B cell (primary cell): ENCODE results near the gene CTNS. TPM values are rescaled to one million over a fixed set of nuclear protein-coding genes. Genes with fewer than 3 reads are reported as not detected.
A peak's percentile ranks its signal among the peaks of the same experiment; 100 is the strongest.

Source experiments
- ATAC-seq: fragments of 200-7000 bp; cut with Tn5 transposase; one replicate; pipeline ENCODE4 v1.10.0; 2021; ENCODE audit warnings: low read depth, mild to moderate bottlenecking, moderate number of reproducible peaks, moderate library complexity
- CTCF ChIA-PET: fragments of 350-600 bp; sonication (Branson Sonifier 250); formaldehyde crosslinking; loops from one replicate; lab custom pipeline; 2021; ENCODE audit warnings: antibody characterized with exemption, inconsistent platforms; lab: Charles Lee
- POLR2A ChIA-PET: fragments of 350-600 bp; sonication (Branson Sonifier 250); formaldehyde crosslinking; loops from one replicate; lab custom pipeline; 2021; ENCODE audit warnings: antibody characterized with exemption; lab: Charles Lee
- DNase-seq: peaks from one replicate; pipeline ENCODE4 v3.0.0; 2013
- H2AFZ ChIP-seq: 2 replicates; pipeline ENCODE4 v1.6.1; 2012; ENCODE audit warnings: mild to moderate bottlenecking, low read depth, low read length; ENCODE audit not compliant: insufficient read depth, poor library complexity, severe bottlenecking
- H3K27ac ChIP-seq, 2 donors: 1 replicate in 1 of 2; 2 replicates in 1 of 2; pipeline ENCODE4 v1.5.1; 2012 to 2013; ENCODE audit warnings: low read length in 2 of 2, mild to moderate bottlenecking in 2 of 2, moderate library complexity in 1 of 2
- H3K27me3 ChIP-seq, 4 experiments: fragments of 200-600 bp in 1 of 4; sonication (generic) in 1 of 4; replicated peaks in 1 of 4; 1 replicate in 2 of 4; 2 replicates in 2 of 4; pipeline versions ENCODE4 v1.6.1 to v1.7.0; 2013 to 2016; ENCODE audit warnings: low read length in 3 of 4, mild to moderate bottlenecking in 2 of 4, mixed read lengths in 1 of 4, moderate library complexity in 1 of 4; ENCODE audit not compliant: insufficient read depth in 4 of 4, control insufficient read depth in 3 of 4; ENCODE audit errors: control extremely low read depth in 1 of 4
- H3K36me3 ChIP-seq, 2 experiments: replicated peaks in 1 of 2; 1 replicate in 1 of 2; 2 replicates in 1 of 2; pipeline versions ENCODE4 v1.6.1 to v1.7.1; 2013; ENCODE audit warnings: low read length in 1 of 2; ENCODE audit not compliant: insufficient read depth in 2 of 2, control insufficient read depth in 1 of 2; ENCODE audit errors: control extremely low read depth in 1 of 2, extremely low read depth in 1 of 2
- H3K4me1 ChIP-seq, 2 donors: fragments of 200-600 bp in 1 of 2; sonication (generic) in 1 of 2; 1 replicate in 1 of 2; 2 replicates in 1 of 2; pipeline versions ENCODE4 v1.5.1 to v1.6.1; 2013 to 2017; ENCODE audit warnings: low read length in 2 of 2; ENCODE audit not compliant: control insufficient read depth in 2 of 2, insufficient read depth in 2 of 2
- H3K4me2 ChIP-seq: replicated peaks from 2 replicates; pipeline ENCODE3; 2012; ENCODE audit warnings: mild to moderate bottlenecking, low read depth, low read length; ENCODE audit not compliant: poor library complexity, severe bottlenecking
- H3K4me3 ChIP-seq, 5 experiments: fragments of 200-600 bp in 1 of 5; sonication (generic) in 1 of 5; 1 replicate in 3 of 5; 2 replicates in 2 of 5; pipeline versions ENCODE4 v1.5.1 to v1.7.0; 2011 to 2016; ENCODE audit warnings: low read length in 4 of 5, mild to moderate bottlenecking in 4 of 5, low read depth in 2 of 5, control low read depth in 1 of 5, moderate library complexity in 1 of 5; ENCODE audit not compliant: insufficient read depth in 1 of 5; ENCODE audit errors: control extremely low read depth in 1 of 5, extremely low read depth in 1 of 5
- H3K79me2 ChIP-seq: fragments of 200-600 bp; sonication (generic); one replicate; pipeline ENCODE4 v1.6.0; 2016; ENCODE audit warnings: low read length; ENCODE audit not compliant: control insufficient read depth, insufficient read depth
- H3K9ac ChIP-seq: fragments of 200-600 bp; sonication (generic); 2 replicates; pipeline ENCODE4 v1.6.1; 2017; ENCODE audit warnings: mild to moderate bottlenecking, low read length, moderate library complexity
- H3K9me3 ChIP-seq, 3 donors: one replicate each; pipeline versions ENCODE4 v1.6.1 to v1.7.1; 2013; ENCODE audit warnings: low read length in 2 of 3; ENCODE audit not compliant: control insufficient read depth in 2 of 3, insufficient read depth in 1 of 3; ENCODE audit errors: control extremely low read depth in 1 of 3
- H4K20me1 ChIP-seq: 2 replicates; pipeline ENCODE4 v1.6.0; 2012; ENCODE audit warnings: mild to moderate bottlenecking, low read length; ENCODE audit not compliant: insufficient read depth, control insufficient read depth, poor library complexity, severe bottlenecking
- H3K27ac Mint-ChIP-seq: one replicate; pipeline ENCODE4 v1.8.0; 2021; ENCODE audit warnings: mixed read lengths
- H3K27me3 Mint-ChIP-seq: one replicate; pipeline ENCODE4 v1.8.0; 2021; ENCODE audit warnings: mixed read lengths
- H3K4me1 Mint-ChIP-seq: one replicate; pipeline ENCODE4 v1.8.0; 2021; ENCODE audit warnings: mixed read lengths
- H3K4me3 Mint-ChIP-seq: one replicate; pipeline ENCODE4 v1.8.0; 2021; ENCODE audit warnings: mixed read lengths
- H3K9me3 Mint-ChIP-seq: one replicate; pipeline ENCODE4 v1.8.0; 2022; ENCODE audit warnings: mixed read lengths; ENCODE audit not compliant: insufficient read depth
- CTCF ChIP-seq: fragments of 200-600 bp; IDR thresholded peaks from one replicate; pipeline ENCODE4 v1.8.0; 2022; ENCODE audit warnings: antibody characterized with exemption, mild to moderate bottlenecking
- EZH2 ChIP-seq: IDR thresholded peaks from 2 replicates; pipeline ENCODE4 v1.6.1; 2012; ENCODE audit warnings: borderline replicate concordance, low read depth, mild to moderate bottlenecking, moderate library complexity, low read length; ENCODE audit not compliant: insufficient read depth, poor library complexity, severe bottlenecking
- WGBS: methylation state at CpG from one replicate; pipeline ENCODE4 v1.1.5; 2013; ENCODE audit warnings: missing lambda C conversion rate; ENCODE audit not compliant: insufficient coverage; 5-methylcytosine and 5-hydroxymethylcytosine counted together
- intact Hi-C: fragments of 100-400 bp; cut with micrococcal nuclease; formaldehyde crosslinking; loops from one replicate; pipeline ENCODE4 v1.10.0; 2022
- polyA plus RNA-seq: library from polyadenylated mRNA; depleted of rRNA; stranded (reverse); fragments of >200 nt; gene quantifications from 2 replicates; pipeline ENCODE4 v1.2.3, GENCODE V29; 2012
- total RNA-seq, 2 donors: library from RNA; stranded (reverse); fragments of 120-200 nt in 1 of 2; gene quantifications; 1 replicate in 1 of 2; 2 replicates in 1 of 2; pipeline versions ENCODE4 v1.2.3 to v1.2.4, GENCODE V29; 2013 to 2022

The CTNS gene
- total and polyA plus RNA-seq, 2 donors (not counting 1 experiment from before 2014, with no cell fraction given) = 11.6 to 24.7 TPM

GRCh38 chr17:3641717-3642486, 5.3 kb downstream of the CTNS start:
- H3K9me3 Mint-ChIP-seq = no peaks in the 10 kb centered on the region
- Histone ChIP-seq H3K4me2 (no peak overlapping the region), H2AFZ (no peak overlapping the region), H3K27me3 (no peaks in the 10 kb centered on the region), H3K36me3 (no peaks in the 10 kb centered on the region), H3K79me2 (peaks cover 16% of the 10 kb centered on the region), H4K20me1 (no peaks in the 10 kb centered on the region), H3K4me1 (peaks cover 19 to 28% of the 10 kb centered on the region in 2 donors), H3K9ac (no peak overlapping the region), H3K27ac (no peak overlapping the region), H3K4me3 (no peak overlapping the region), H3K9me3 (no peaks in the 10 kb centered on the region)
- H3K27me3 Mint-ChIP-seq = no peaks in the 10 kb centered on the region
- TF ChIP-seq CTCF (no peak), EZH2 (no peak)
- 97% methylated on average over 5 of the region's 19 CpGs for WGBS
- no peak for ATAC-seq
- intact Hi-C loops = no loop called here
- no peak overlapping the region for H3K4me3 Mint-ChIP-seq
- peaks cover 33% of the 10 kb centered on the region for H3K4me1 Mint-ChIP-seq
- no peak overlapping the region for H3K27ac Mint-ChIP-seq
- ChIA-PET POLR2A (no interaction called here), CTCF (interaction anchor here (1.3 kb wide), 1 partner anchor 95 kb away, joined by 3 read pairs; no protein-coding TSS in a partner anchor)
- DNase-seq = no peak

DNA sequence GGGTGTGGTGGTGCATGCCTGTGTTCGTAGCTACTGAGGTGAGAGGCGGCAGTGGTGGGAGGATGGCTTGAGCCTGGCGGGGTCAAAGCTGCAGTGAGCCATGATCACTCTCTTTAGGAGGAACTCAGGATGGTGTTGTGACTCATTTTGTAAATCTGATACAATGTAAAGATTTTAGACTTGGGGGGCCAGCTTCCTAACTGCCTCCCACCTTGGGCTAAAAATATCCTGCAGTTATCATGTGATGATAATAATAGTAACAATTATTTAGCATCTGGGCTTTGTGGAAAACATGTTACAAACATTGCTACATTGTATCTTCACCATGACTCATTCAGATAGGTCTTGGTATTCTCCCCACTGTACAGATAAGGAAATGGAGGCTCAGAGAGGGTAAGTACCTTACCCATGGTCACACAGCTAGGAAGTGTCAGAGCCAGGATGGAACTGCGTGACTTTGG, 7.4 kb downstream of the CTNS start:
- Histone ChIP-seq H3K9ac (no peak overlapping the region), H3K4me3 (no peak overlapping the region), H4K20me1 (no peaks in the 10 kb centered on the region), H3K79me2 (peaks cover 3% of the 10 kb centered on the region), H3K27me3 (no peaks in the 10 kb centered on the region), H2AFZ (no peak overlapping the region), H3K4me1 (peaks cover 20 to 28% of the 10 kb centered on the region in 2 donors), H3K9me3 (no peaks in the 10 kb centered on the region), H3K27ac (no peak overlapping the region), H3K36me3 (peaks cover 1 to 5% of the 10 kb centered on the region in 2 experiments), H3K4me2 (no peak overlapping the region)
- ATAC-seq (no peak), DNase-seq (no peak)
- Mint-ChIP-seq H3K27me3 (no peaks in the 10 kb centered on the region), H3K27ac (peak overlapping the region; percentile 54), H3K4me3 (no peak overlapping the region), H3K9me3 (no peaks in the 10 kb centered on the region), H3K4me1 (peaks cover 33% of the 10 kb centered on the region)
- WGBS = 85% methylated on average over 3 of the region's 4 CpGs
- TF ChIP-seq EZH2 (no peak), CTCF (no peak)
- ChIA-PET POLR2A (interaction anchor here (0.9 kb wide), 1 partner anchor 23 kb away, joined by 3 read pairs; no protein-coding TSS in a partner anchor), CTCF (interaction anchor here (2.6 kb wide), 1 partner anchor 8 kb away, joined by 9 read pairs; the partner anchor contains the start of genes CTNS and SHPK)
- intact Hi-C loops = no loop called here
